BJ (cell line): ENCODE data around the gene PPP1R1C. TPM values are rescaled to one million over a fixed set of nuclear protein-coding genes. Genes with fewer than 3 reads are reported as not detected.
A peak's percentile ranks its signal among the peaks of the same experiment; 100 is the strongest.

ENCODE experiments used
- CTCF ChIA-PET: fragments of 350-600 bp; formaldehyde crosslinking; extraction: SDS; loops from one replicate; lab custom pipeline; 2021; ENCODE audit warnings: antibody characterized with exemption, inconsistent platforms; lab: Yijun Ruan, JAX
- POLR2A ChIA-PET: fragments of 300-600 bp; sonication (Branson Sonifier 250); formaldehyde crosslinking; extraction: SDS; loops from one replicate; lab custom pipeline; 2021; ENCODE audit warnings: antibody characterized with exemption; lab: Charles Lee
- DNase-seq: peaks from one replicate; pipeline ENCODE4 v3.0.0-alpha.2; 2011; ENCODE audit warnings: low read depth
- H3K27me3 ChIP-seq: 2 replicates; pipeline ENCODE4 v1.6.0; 2011; ENCODE audit warnings: low read length; ENCODE audit not compliant: control insufficient read depth, insufficient read depth
- H3K36me3 ChIP-seq: 2 replicates; pipeline ENCODE4 v1.5.1; 2011; ENCODE audit warnings: low read length; ENCODE audit not compliant: control insufficient read depth, insufficient read depth
- H3K4me3 ChIP-seq: 2 replicates; pipeline ENCODE4 v1.5.1; 2011; ENCODE audit warnings: low read depth, mild to moderate bottlenecking, control low read depth, low read length
- CTCF ChIP-seq: IDR thresholded peaks from 2 replicates; pipeline ENCODE4 v1.5.1; 2011; ENCODE audit warnings: low read depth, mild to moderate bottlenecking, control low read depth, inconsistent platforms, low read length, moderate library complexity; ENCODE audit not compliant: insufficient read depth
- polyA plus RNA-seq: library from polyadenylated mRNA; depleted of rRNA; stranded (reverse); fragments of >200 nt; gene quantifications from 2 replicates; pipeline ENCODE4 v1.2.3, GENCODE V29; 2011

PPP1R1C gene
- polyA plus RNA-seq, 1 experiment, result 0.21 TPM

DNA sequence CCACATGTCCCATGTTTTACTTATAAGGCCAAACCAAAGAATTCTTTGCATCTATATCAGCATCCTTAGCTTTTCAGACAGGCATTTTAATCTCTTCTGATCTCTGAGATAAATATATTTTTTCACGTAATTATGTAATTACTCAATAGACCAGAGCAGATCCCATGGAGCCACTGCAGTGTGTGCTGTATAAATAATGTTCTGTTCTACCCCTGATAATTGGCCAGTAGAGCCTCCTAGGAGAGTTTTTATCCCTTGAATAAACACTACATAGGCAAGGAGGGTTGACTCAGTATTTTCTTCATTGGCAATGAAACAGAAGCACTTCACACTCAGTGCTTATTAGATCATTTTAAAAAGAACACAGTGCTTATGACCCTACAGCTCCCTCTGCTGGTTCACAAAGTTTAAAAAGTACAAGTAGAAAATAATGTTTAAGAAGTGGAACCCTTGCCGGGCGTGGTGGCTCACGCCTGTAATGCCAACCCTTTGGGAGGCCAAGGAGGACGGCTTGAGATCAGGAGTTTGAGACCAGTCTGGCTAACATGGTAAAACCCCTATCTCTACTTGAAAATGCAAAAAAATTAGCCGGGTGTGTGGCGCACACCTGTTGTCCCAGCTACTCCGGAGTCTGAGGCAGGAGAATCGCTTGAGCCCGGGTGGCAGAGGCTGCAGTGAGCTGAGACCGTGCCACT is 91.9 kb downstream of the PPP1R1C start:
- POLR2A ChIA-PET, result no interaction called here
- H3K36me3 ChIP-seq, result no peaks in the 10 kb centered on the region
- peak; percentile 40 for DNase-seq

GRCh38 chr2:182078988-182079602 is 93.4 kb downstream of the PPP1R1C start:
- no peak overlapping the region for H3K4me3 ChIP-seq
- no peak for DNase-seq
- ChIA-PET POLR2A (no interaction called here), CTCF (interaction anchor here (0.7 to 3.4 kb wide), 8 partner anchors 8 to 570 kb away, joined by 3 to 22 read pairs (median 12); partner anchors contain the start of gene ITPRID2)
- no peak for TF ChIP-seq CTCF
- no peaks in the 10 kb centered on the region for H3K27me3 ChIP-seq
- H3K36me3 ChIP-seq, result no peaks in the 10 kb centered on the region

More for the DNA sequence above, 91.9 kb downstream of the PPP1R1C start:
- no peak overlapping the region for H3K4me3 ChIP-seq
- H3K27me3 ChIP-seq, result no peaks in the 10 kb centered on the region
- CTCF ChIA-PET, result interaction anchor here (0.5 to 3.4 kb wide), 31 partner anchors 10 to 572 kb away, joined by 3 to 22 read pairs (median 4); no protein-coding TSS in a partner anchor
- TF ChIP-seq CTCF, result peak; percentile 64

DNA sequence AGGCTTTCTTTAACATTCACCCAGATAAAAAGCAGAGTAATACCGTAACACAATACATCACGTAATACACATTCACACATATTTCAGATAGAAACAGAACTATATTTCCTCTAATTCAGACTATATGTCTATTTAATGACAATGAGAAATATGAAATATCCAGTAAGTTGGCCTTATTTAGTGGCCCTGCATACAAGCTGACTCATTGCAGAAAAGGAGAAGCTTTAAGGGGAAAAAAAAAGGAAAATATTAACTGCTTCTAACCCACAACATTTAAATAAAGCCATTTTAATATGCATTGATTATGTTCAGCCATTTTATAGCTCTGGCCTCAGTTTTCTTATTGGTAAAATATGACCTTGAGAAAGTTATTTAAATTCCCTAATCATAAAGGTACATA is 94.8 kb downstream of the PPP1R1C start:
- DNase-seq, result no peak
- Histone ChIP-seq H3K27me3 (no peaks in the 10 kb centered on the region), H3K36me3 (no peaks in the 10 kb centered on the region), H3K4me3 (no peak overlapping the region)
- no peak for TF ChIP-seq CTCF
- ChIA-PET POLR2A (no interaction called here), CTCF (no interaction called here)

DNA sequence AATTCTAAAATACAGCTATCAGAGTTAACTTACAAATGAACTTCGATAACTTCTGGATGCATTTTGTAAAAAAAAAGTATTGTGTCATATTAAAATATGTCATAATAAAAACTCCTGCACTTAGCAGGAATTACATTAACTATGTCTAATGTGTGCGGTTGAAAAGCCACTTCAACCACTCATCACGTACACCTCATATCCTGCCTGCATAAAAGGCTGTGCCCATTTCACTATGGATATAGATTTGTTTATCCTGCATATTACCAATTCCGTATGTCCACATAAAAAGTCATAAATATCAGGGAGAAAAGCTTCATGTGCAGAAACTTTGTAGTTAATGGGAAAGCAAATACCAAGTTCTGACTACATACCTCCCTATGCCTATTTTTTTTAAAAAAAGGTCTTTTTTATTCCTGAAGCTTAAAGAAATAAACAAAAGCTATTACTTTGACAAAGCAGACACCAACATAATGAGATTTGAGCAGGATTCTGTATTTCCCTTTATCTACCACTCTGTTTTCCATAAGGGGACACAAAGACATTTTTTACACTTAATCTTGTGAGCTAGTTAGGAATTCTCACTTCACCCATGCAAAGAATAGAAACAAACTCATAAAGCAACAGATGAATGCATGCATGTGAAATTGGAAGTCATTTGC is 96.1 kb downstream of the PPP1R1C start:
- no peaks in the 10 kb centered on the region for H3K36me3 ChIP-seq
- no peaks in the 10 kb centered on the region for H3K27me3 ChIP-seq
- CTCF ChIA-PET, result interaction anchor here (0.8 to 1.0 kb wide), 2 partner anchors 54 to 339 kb away, joined by 3 to 4 read pairs; no protein-coding TSS in a partner anchor
- POLR2A ChIA-PET, result no interaction called here
- no peak for DNase-seq
- TF ChIP-seq CTCF, result no peak
- H3K4me3 ChIP-seq, result no peak overlapping the region
